HG03045 (cell line): Measurements from ENCODE around the gene SLC37A1.

Source experiments
- ATAC-seq: cut with Tn5 transposase; IDR thresholded peaks from one replicate; pipeline ENCODE4 v1.9.1; 2021; ENCODE audit warnings: mild to moderate bottlenecking, moderate library complexity; ENCODE audit not compliant: unreplicated experiment

The SLC37A1 gene

GRCh38 chr21:42571391-42572150 is 57.9 kb downstream of the SLC37A1 start:
- no peak for ATAC-seq

GRCh38 chr21:42572906-42573495 is 59.3 kb downstream of the SLC37A1 start:
- ATAC-seq: no peak

GRCh38 chr21:42574234-42575027 is 60.8 kb downstream of the SLC37A1 start:
- no peak for ATAC-seq

GRCh38 chr21:42575111-42575510 is 61.5 kb downstream of the SLC37A1 start:
- ATAC-seq: no peak

- no peak for ATAC-seq
These were observed 63.0 kb downstream of the SLC37A1 start for GRCh38 chr21:42576639-42577038.

GRCh38 chr21:42578034-42578433 is 64.4 kb downstream of the SLC37A1 start:
- no peak for ATAC-seq

- no peak for ATAC-seq
These were observed 65.2 kb downstream of the SLC37A1 start for GRCh38 chr21:42578761-42579415.

- ATAC-seq: no peak
These were observed 65.9 kb downstream of the SLC37A1 start for GRCh38 chr21:42579456-42580075.

GRCh38 chr21:42580076-42580792 is 66.6 kb downstream of the SLC37A1 start:
- ATAC-seq: no peak

GRCh38 chr21:42580793-42581321 is 67.2 kb downstream of the SLC37A1 start:
- ATAC-seq: no peak

GRCh38 chr21:42581336-42581992 is 67.8 kb downstream of the SLC37A1 start:
- ATAC-seq: no peak

GRCh38 chr21:42581993-42582786 is 68.5 kb downstream of the SLC37A1 start:
- no peak for ATAC-seq

GRCh38 chr21:42582787-42583476 is 69.3 kb downstream of the SLC37A1 start:
- no peak for ATAC-seq

- ATAC-seq: no peak
These were observed 70.0 kb downstream of the SLC37A1 start for GRCh38 chr21:42583477-42584295.

GRCh38 chr21:42584296-42584641 is 70.6 kb downstream of the SLC37A1 start:
- ATAC-seq: no peak

GRCh38 chr21:42585881-42586280 is 72.2 kb downstream of the SLC37A1 start:
- ATAC-seq: no peak

- no peak for ATAC-seq
These were observed 72.8 kb downstream of the SLC37A1 start for GRCh38 chr21:42586406-42586805.
